Small intestine (tissue), 7 donors: ENCODE measurements around the gene GFY. TPM values are rescaled to one million over a fixed set of nuclear protein-coding genes. Genes with fewer than 3 reads are reported as not detected.

ENCODE experiments used
- DNase-seq, 2 donors: peaks; one replicate each; pipeline versions ENCODE4 v3.0.0 to v3.0.0-alpha.2; 2013
- FAIRE-seq: peaks from 2 replicates; lab custom pipeline; 2012; peaks lifted over from hg19 to GRCh38; lab: Jason Lieb, UNC
- H3K27ac ChIP-seq, 3 donors: one replicate each; pipeline ENCODE4 v1.5.1; 2013; ENCODE audit warnings: low read length in 2 of 3, mild to moderate bottlenecking in 2 of 3, control low read depth in 1 of 3, inconsistent platforms in 1 of 3, low read depth in 1 of 3, moderate library complexity in 1 of 3
- H3K27me3 ChIP-seq, 3 donors: one replicate each; pipeline ENCODE4 v1.6.1; 2013; ENCODE audit warnings: low read length in 3 of 3, inconsistent platforms in 1 of 3; ENCODE audit not compliant: control insufficient read depth in 3 of 3, insufficient read depth in 3 of 3
- H3K36me3 ChIP-seq, 3 donors: one replicate each; pipeline ENCODE4 v1.6.1; 2013; ENCODE audit warnings: low read length in 3 of 3, inconsistent platforms in 1 of 3, low read depth in 1 of 3, mild to moderate bottlenecking in 1 of 3, moderate library complexity in 1 of 3; ENCODE audit not compliant: control insufficient read depth in 3 of 3, insufficient read depth in 2 of 3
- H3K4me1 ChIP-seq, 3 donors: one replicate each; pipeline ENCODE4 v1.6.1; 2013; ENCODE audit warnings: low read length in 2 of 3, inconsistent platforms in 1 of 3, low read depth in 1 of 3, mild to moderate bottlenecking in 1 of 3, moderate library complexity in 1 of 3; ENCODE audit not compliant: control insufficient read depth in 3 of 3, insufficient read depth in 2 of 3
- H3K4me3 ChIP-seq, 3 donors: one replicate each; pipeline ENCODE4 v1.5.1; 2013; ENCODE audit warnings: low read length in 3 of 3, control low read depth in 1 of 3, inconsistent platforms in 1 of 3, low read depth in 1 of 3, mild to moderate bottlenecking in 1 of 3, moderate library complexity in 1 of 3
- H3K9me3 ChIP-seq, 2 donors: one replicate each; pipeline ENCODE4 v1.6.1; 2013; ENCODE audit warnings: low read depth in 1 of 2, low read length in 1 of 2; ENCODE audit not compliant: control insufficient read depth in 2 of 2, insufficient read depth in 1 of 2
- WGBS, 3 donors: extraction: QIAGEN DNeasy Blood & Tissue Kit; methylation state at CpG; one replicate each; pipeline ENCODE4 v1.1.7; 2013; 5-methylcytosine and 5-hydroxymethylcytosine counted together
- polyA plus RNA-seq, 4 donors: library from polyadenylated mRNA; stranded (reverse) in 3 of 4; unstranded in 1 of 4; fragments of 200-250 nt in 3 of 4; fragments of 120-200 nt in 1 of 4; gene quantifications; one replicate each; pipeline versions ENCODE4 v1.2.1 to v1.2.3, GENCODE V29; 2013
- donor health status: healthy with polysubstance abuse.
- donor health status: control.
- donor health status: control.
- donor health status: Bipolar disorder and iron deficiency.
- donor health status: healthy.

The GFY gene
- polyA plus RNA-seq, 4 donors, result not detected

GRCh38 chr19:49390929-49391359 lies 34.2 kb upstream of the GFY start:
- H3K36me3 ChIP-seq, result no peaks in the 10 kb centered on the region
- H3K27me3 ChIP-seq, result peaks cover 0 to 20% (median 0%) of the 10 kb centered on the region in 3 donors
- no peak overlapping the region for H3K27ac ChIP-seq
- H3K4me1 ChIP-seq, result no peaks in the 10 kb centered on the region
- H3K4me3 ChIP-seq, result no peak overlapping the region
- no peak for DNase-seq
- FAIRE-seq, result no peak
- 28 to 48% (median 40%) methylated on average over 9 of the region's 9 CpGs for WGBS, 3 donors
- H3K9me3 ChIP-seq, result peaks cover 0 to 3% of the 10 kb centered on the region in 2 donors

DNA sequence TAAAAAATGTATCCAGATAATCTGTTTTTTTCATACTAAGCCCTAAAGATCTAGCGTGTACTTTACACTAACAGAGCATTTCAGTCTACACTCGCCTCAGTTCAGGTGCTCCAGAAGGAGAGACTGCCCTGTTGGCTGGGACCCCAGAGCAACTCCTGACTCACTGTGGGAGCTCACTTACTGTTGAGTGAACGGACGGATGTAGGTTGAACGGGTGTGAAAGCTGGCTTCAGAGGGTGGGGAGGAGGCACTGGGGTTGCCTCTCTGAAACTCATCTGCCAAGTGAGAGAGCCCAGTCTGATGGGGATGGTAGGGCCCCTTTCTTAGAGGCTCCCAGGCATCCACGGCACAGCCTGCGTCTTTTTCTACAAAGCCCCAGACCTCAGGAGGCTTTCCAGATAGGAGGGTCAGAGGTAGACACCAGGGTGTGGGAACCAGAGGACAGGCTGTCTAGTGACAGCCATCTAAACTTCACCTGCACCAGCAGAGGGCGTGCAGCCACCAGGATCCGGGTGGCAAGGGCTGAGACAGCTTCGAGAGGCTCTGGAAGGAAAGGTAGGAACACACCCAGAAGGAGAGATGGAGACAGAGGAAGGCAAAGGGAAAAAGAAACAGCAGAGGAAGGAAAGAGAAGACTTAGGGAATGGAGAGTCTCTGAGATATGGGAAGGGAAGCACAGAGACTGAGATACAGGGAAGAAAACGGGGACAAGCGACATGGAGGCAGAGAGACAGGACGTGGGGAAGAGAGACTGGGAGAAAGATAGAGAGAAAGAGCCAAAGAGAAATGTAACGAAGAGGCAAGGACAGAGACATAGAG lies 33.4 kb upstream of the GFY start:
- Histone ChIP-seq H3K4me1 (no peaks in the 10 kb centered on the region), H3K4me3 (no peak overlapping the region), H3K27me3 (peaks cover 0 to 20% (median 0%) of the 10 kb centered on the region in 3 donors), H3K27ac (no peak overlapping the region), H3K36me3 (no peaks in the 10 kb centered on the region), H3K9me3 (peaks cover 0 to 3% of the 10 kb centered on the region in 2 donors)
- DNase-seq (peak; percentile 83 to 88), FAIRE-seq (no peak)
- WGBS, 3 donors, result 14 to 25% (median 20%) methylated on average over 14 of the region's 14 CpGs

GRCh38 chr19:49393881-49394280 lies 31.3 kb upstream of the GFY start:
- no peak for DNase-seq
- H3K36me3 ChIP-seq, result no peaks in the 10 kb centered on the region
- no peak overlapping the region for H3K4me3 ChIP-seq
- no peaks in the 10 kb centered on the region for H3K9me3 ChIP-seq
- FAIRE-seq, result no peak
- no peaks in the 10 kb centered on the region for H3K4me1 ChIP-seq
- H3K27me3 ChIP-seq, result peaks cover 0 to 21% (median 0%) of the 10 kb centered on the region in 3 donors
- H3K27ac ChIP-seq, result no peak overlapping the region
- 52 to 84% (median 63%) methylated on average over 4 to 5 of the region's 5 CpGs for WGBS, 3 donors

DNA sequence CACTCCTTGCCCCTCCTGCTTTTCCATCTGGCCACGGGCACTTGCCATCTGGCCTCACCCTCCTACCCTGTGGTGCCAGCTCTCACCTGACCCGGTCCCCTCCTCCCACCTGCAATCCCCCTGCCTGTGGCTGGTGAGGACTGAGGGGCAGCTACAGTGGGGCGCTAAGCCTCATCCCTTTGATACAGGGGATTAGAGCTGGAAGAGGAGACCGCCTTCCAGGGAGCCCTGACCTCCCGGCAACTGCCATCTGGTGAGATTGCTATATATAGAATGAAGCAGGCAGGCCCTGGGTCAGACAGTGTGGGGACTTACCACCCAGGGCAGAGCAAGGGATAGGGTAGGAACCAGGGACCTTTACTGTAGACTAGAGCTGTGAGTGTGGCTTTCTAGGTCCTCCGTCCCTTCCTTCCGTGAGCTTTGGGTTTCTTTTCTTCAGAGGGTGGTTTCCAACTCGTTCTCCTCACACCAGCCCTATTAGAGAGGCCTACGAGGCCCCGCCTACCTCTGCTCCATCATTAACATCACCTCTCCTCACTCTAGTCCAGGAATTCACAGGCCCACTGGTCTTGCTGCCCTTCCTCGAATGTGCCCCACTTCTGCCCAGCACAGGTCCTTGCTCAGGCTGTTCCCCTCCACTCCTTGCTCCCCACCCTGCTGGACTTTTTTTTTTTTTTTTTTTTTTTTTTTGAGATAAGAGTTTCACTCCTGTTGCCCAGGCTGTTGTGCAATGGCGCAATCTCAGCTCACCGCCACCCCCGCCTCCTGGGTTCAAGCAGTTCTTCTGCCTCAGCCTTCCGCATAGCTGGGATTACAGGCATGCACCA lies 29.4 kb upstream of the GFY start:
- H3K36me3 ChIP-seq, result no peaks in the 10 kb centered on the region
- H3K9me3 ChIP-seq, result no peaks in the 10 kb centered on the region
- 63 to 71% (median 65%) methylated on average over 15 of the region's 15 CpGs for WGBS, 3 donors
- H3K27me3 ChIP-seq, result peaks cover 0 to 23% (median 0%) of the 10 kb centered on the region in 3 donors
- no peak for FAIRE-seq
- H3K4me1 ChIP-seq, result no peaks in the 10 kb centered on the region
- no peak overlapping the region for H3K4me3 ChIP-seq
- no peak overlapping the region for H3K27ac ChIP-seq
- no peak for DNase-seq

GRCh38 chr19:49396738-49397505 lies 28.3 kb upstream of the GFY start:
- peaks cover 0 to 23% (median 0%) of the 10 kb centered on the region in 3 donors for H3K27me3 ChIP-seq
- FAIRE-seq (no peak), DNase-seq (no peak)
- no peaks in the 10 kb centered on the region for H3K4me1 ChIP-seq
- no peaks in the 10 kb centered on the region for H3K9me3 ChIP-seq
- WGBS, 3 donors, result 77 to 88% (median 79%) methylated on average over 8 of the region's 8 CpGs
- H3K27ac ChIP-seq, result no peak overlapping the region
- no peaks in the 10 kb centered on the region for H3K36me3 ChIP-seq
- no peak overlapping the region for H3K4me3 ChIP-seq

DNA sequence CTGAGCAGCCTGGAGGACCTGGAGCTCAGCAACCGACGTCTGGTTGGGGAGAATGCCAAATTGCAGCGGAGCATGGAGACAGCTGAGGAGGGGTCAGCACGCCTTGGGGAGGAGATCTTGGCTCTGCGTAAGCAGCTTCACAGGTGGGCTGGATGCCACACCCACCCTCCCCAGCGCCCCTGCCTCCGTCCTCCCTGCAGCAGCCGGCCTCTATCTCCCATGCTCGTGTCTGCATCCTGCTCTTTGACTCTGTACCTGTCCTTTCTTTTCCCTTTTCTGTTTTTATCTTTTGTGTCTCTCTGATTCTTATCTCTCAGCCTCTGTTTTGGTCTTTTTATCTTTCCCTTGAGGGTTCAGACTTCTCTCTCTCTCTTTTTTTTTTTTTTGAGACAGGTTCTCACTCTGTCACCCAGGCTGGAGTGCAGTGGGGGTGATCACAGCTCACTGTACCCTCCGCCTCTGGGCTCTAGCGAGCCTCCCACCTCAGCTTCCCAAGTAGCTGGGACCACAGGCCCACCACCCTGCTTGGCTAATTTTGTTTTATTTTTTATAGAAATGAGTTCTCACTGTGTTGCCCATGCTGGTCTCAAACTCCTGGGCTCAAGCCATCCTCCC lies 27.1 kb upstream of the GFY start:
- no peak for DNase-seq
- H3K4me3 ChIP-seq, result no peak overlapping the region

GRCh38 chr19:49398931-49399330 lies 26.3 kb upstream of the GFY start:
- Histone ChIP-seq H3K4me3 (no peak overlapping the region), H3K27ac (no peak overlapping the region), H3K27me3 (peaks cover 0 to 9% (median 0%) of the 10 kb centered on the region in 3 donors), H3K4me1 (no peaks in the 10 kb centered on the region), H3K36me3 (no peaks in the 10 kb centered on the region), H3K9me3 (no peaks in the 10 kb centered on the region)
- DNase-seq (no peak), FAIRE-seq (no peak)
- WGBS, 3 donors, result 68 to 84% (median 76%) methylated on average over 6 of the region's 6 CpGs

More for the DNA sequence above, 27.1 kb upstream of the GFY start:
- H3K4me1 ChIP-seq, result no peaks in the 10 kb centered on the region
- peaks cover 0 to 16% (median 0%) of the 10 kb centered on the region in 3 donors for H3K27me3 ChIP-seq
- H3K36me3 ChIP-seq, result no peaks in the 10 kb centered on the region
- FAIRE-seq, result no peak
- no peak overlapping the region for H3K27ac ChIP-seq
- H3K9me3 ChIP-seq, result no peaks in the 10 kb centered on the region
- 64 to 77% (median 71%) methylated on average over 11 of the region's 11 CpGs for WGBS, 3 donors
